K562 (cell line): ENCODE results near the gene FREM3. TPM values are rescaled to one million over a fixed set of nuclear protein-coding genes. Genes with fewer than 3 reads are reported as not detected.

Experiments used
- ATAC-seq: fragments of 200-7000 bp; cut with Tn5 transposase; 3 replicates; pipeline ENCODE4 v1.9.1; 2020; ENCODE audit warnings: moderate library complexity
- BruUV-seq: library from RNA; stranded (reverse); fragments of 400-500 nt; replicated peaks from 2 replicates; lab custom pipeline; 2021; lab: Mats Ljungman, UMichigan
- CTCF ChIA-PET: fragments of 300-600 bp; formaldehyde crosslinking; extraction: SDS; loops from one replicate; lab custom pipeline; 2021; ENCODE audit warnings: low intra/inter-chr PET ratio; lab: Yijun Ruan, JAX
- POLR2A ChIA-PET: fragments of 300-600, 350-650 bp; sonication (Branson Sonifier 250); formaldehyde crosslinking; extraction: SDS; loops from one replicate; lab custom pipeline; 2021; ENCODE audit warnings: antibody characterized with exemption, inconsistent platforms; lab: Yijun Ruan, JAX
- DNase-seq, 4 experiments: peaks; one replicate each; pipeline versions ENCODE4 v3.0.0 to v3.0.0-alpha.2; 2011 to 2018; ENCODE audit warnings: low spot score in 3 of 4, mixed read lengths in 3 of 4; ENCODE audit errors: extremely low read depth in 1 of 4
- FAIRE-seq: peaks from 2 replicates; lab custom pipeline; 2011; peaks lifted over from hg19 to GRCh38; lab: Jason Lieb, UNC
- H2AFZ ChIP-seq: 2 replicates; pipeline ENCODE4 v1.6.0; 2011; ENCODE audit warnings: low read depth, low read length, control low read depth, inconsistent platforms
- H3K27ac ChIP-seq: fragments of 200-600 bp; 3 replicates; pipeline ENCODE4 v1.8.0; 2011; ENCODE audit warnings: low read depth, mild to moderate bottlenecking, control low read depth, inconsistent platforms, low read length, moderate library complexity, mixed read lengths; ENCODE audit errors: extremely low read depth
- H3K27me3 ChIP-seq, 2 experiments: fragments of 300-600 bp in 1 of 2; 2 replicates in 1 of 2; 3 replicates in 1 of 2; pipeline versions ENCODE4 v1.6.0 to v1.8.0; 2011; ENCODE audit warnings: inconsistent platforms in 2 of 2, low read length in 2 of 2, mild to moderate bottlenecking in 1 of 2, mixed read lengths in 1 of 2, moderate library complexity in 1 of 2; ENCODE audit not compliant: control insufficient read depth in 2 of 2, insufficient read depth in 2 of 2
- H3K36me3 ChIP-seq: fragments of 300-600 bp; 3 replicates; pipeline ENCODE4 v1.8.0; 2011; ENCODE audit warnings: mild to moderate bottlenecking, low read length, inconsistent platforms; ENCODE audit not compliant: control insufficient read depth, insufficient read depth
- H3K4me1 ChIP-seq, 2 experiments: fragments of 200-600 bp in 1 of 2; replicated peaks in 1 of 2; 2 replicates in 1 of 2; 3 replicates in 1 of 2; pipeline versions ENCODE4 v1.5.1 to v1.8.0; 2011; ENCODE audit warnings: inconsistent platforms in 2 of 2, low read length in 2 of 2, mild to moderate bottlenecking in 1 of 2, mixed read lengths in 1 of 2, moderate library complexity in 1 of 2; ENCODE audit not compliant: control insufficient read depth in 2 of 2, insufficient read depth in 2 of 2
- H3K4me2 ChIP-seq: 2 replicates; pipeline ENCODE4 v1.6.1; 2011; ENCODE audit warnings: low read length, control low read depth, inconsistent platforms, mixed read lengths; ENCODE audit not compliant: insufficient read depth
- H3K4me3 ChIP-seq: fragments of 200-600 bp; sonication (generic), shearing (Covaris generic); 2 replicates; pipeline ENCODE4 v1.5.1; 2016; ENCODE audit warnings: control low read depth, inconsistent platforms
- H3K79me2 ChIP-seq: fragments of 200-600 bp; 3 replicates; pipeline ENCODE4 v1.8.0; 2011; ENCODE audit warnings: low read length, inconsistent platforms; ENCODE audit not compliant: control insufficient read depth, insufficient read depth
- H3K9ac ChIP-seq, 2 experiments: 2 replicates each; pipeline versions ENCODE4 v1.6.0 to v1.6.1; 2011; ENCODE audit warnings: low read depth in 2 of 2, low read length in 2 of 2, control low read depth in 1 of 2, inconsistent platforms in 1 of 2, mild to moderate bottlenecking in 1 of 2, mixed read lengths in 1 of 2; ENCODE audit not compliant: insufficient read depth in 1 of 2
- H3K9me1 ChIP-seq: one replicate; pipeline ENCODE4 v1.6.0; 2011; ENCODE audit warnings: inconsistent platforms, mild to moderate bottlenecking, low read length, moderate library complexity; ENCODE audit not compliant: control insufficient read depth, insufficient read depth
- H3K9me3 ChIP-seq: replicated peaks from 2 replicates; pipeline ENCODE4 v1.5.1; 2011; ENCODE audit warnings: low read depth, low read length, inconsistent platforms; ENCODE audit not compliant: control insufficient read depth, insufficient read depth
- H4K20me1 ChIP-seq: replicated peaks from 2 replicates; pipeline ENCODE4 v1.6.1; 2011; ENCODE audit warnings: low read length, inconsistent platforms, mixed read lengths; ENCODE audit not compliant: control insufficient read depth, insufficient read depth
- ARID1B ChIP-seq: fragments of 450-650 bp; IDR thresholded peaks from 2 replicates; pipeline ENCODE4 v1.6.1; 2016; ENCODE audit warnings: antibody characterized with exemption, mild to moderate bottlenecking, inconsistent platforms
- COPS2 ChIP-seq: fragments of 450-650 bp; conservative IDR thresholded peaks from 2 replicates; pipeline ENCODE4 v1.6.1; 2016; ENCODE audit warnings: mild to moderate bottlenecking, moderate library complexity
- ETV5 ChIP-seq: sonication (generic); formaldehyde crosslinking; IDR thresholded peaks from 2 replicates; pipeline ENCODE4 v1.4.0; 2020; ENCODE audit warnings: low read depth, mild to moderate bottlenecking, missing genetic modification reagents
- HSF4 ChIP-seq: fragments of 250-450 bp; sonication (Bioruptor Pico); IDR thresholded peaks from 2 replicates; pipeline ENCODE4 v2.1.2; 2022; ENCODE audit warnings: mild to moderate bottlenecking, moderate library complexity, borderline replicate concordance
- ILF3 ChIP-seq: fragments of 450-650 bp; IDR thresholded peaks from 2 replicates; pipeline ENCODE4 v1.6.1; 2018; ENCODE audit warnings: antibody characterized with exemption, mild to moderate bottlenecking, moderate library complexity, borderline replicate concordance
- MAFK ChIP-seq: IDR thresholded peaks from 2 replicates; pipeline ENCODE4 v1.6.1; 2011; ENCODE audit warnings: low read length, improper control_type of control experiment
- NR2C2 ChIP-seq, 2 experiments: fragments of 200-800 bp in 1 of 2; sonication (Bioruptor generic) in 1 of 2; sonication (generic) in 1 of 2; formaldehyde crosslinking in 1 of 2; IDR thresholded peaks; 2 replicates each; pipeline versions ENCODE4 v1.6.1 to v1.8.0; 2016 to 2022; ENCODE audit warnings: mild to moderate bottlenecking in 1 of 2, missing compliant biosample characterization in 1 of 2, missing genetic modification characterization in 1 of 2, missing genetic modification reagents in 1 of 2
- NR4A1 ChIP-seq, 2 experiments: fragments of 250-450 bp in 1 of 2; fragments of 450-650 bp in 1 of 2; sonication (Bioruptor Pico) in 1 of 2; IDR thresholded peaks; 2 replicates each; pipeline versions ENCODE4 v1.4.0 to v1.6.1; 2016 to 2020; ENCODE audit warnings: mild to moderate bottlenecking in 2 of 2, missing compliant biosample characterization in 1 of 2, missing genetic modification characterization in 1 of 2, moderate library complexity in 1 of 2
- ZNF175 ChIP-seq: fragments of 200-800 bp; sonication (Bioruptor generic); IDR thresholded peaks from 2 replicates; pipeline ENCODE4 v1.6.1; 2016; ENCODE audit warnings: low read depth, mild to moderate bottlenecking, missing genetic modification characterization, missing compliant biosample characterization
- ZNF232 ChIP-seq: sonication (generic); formaldehyde crosslinking; IDR thresholded peaks from 2 replicates; pipeline ENCODE4 v1.8.0; 2022; ENCODE audit warnings: mild to moderate bottlenecking, missing genetic modification reagents
- ZNF444 ChIP-seq: fragments of 250-450 bp; sonication (Bioruptor Pico); IDR thresholded peaks from 2 replicates; pipeline ENCODE4 v1.4.0; 2020; ENCODE audit warnings: mild to moderate bottlenecking, moderate library complexity
- in situ Hi-C: fragments of 300-500 bp; cut with MboI; formaldehyde crosslinking; loops from 4 replicates; pipeline ENCODE4 v1.15.0; 2018; ENCODE audit warnings: inconsistent platforms, mixed read lengths
- intact Hi-C: fragments of 100-400 bp; cut with micrococcal nuclease; formaldehyde crosslinking; loops from 2 replicates; pipeline ENCODE4 v1.14.2; 2022
- polyA plus RNA-seq, 8 experiments: library from polyadenylated mRNA; depleted of rRNA in 4 of 8; stranded (reverse) in 5 of 8; unstranded in 3 of 8; fragments of >200 nt; fragmentation: Nextera tagmentation in 2 of 8; fragmentation: Illumina TruSeq in 1 of 8; extraction: Ambion mirVana in 2 of 8; extraction: Trizol in 1 of 8; gene quantifications; 2 replicates each; pipeline versions ENCODE4 v1.2.1 to v1.2.3, GENCODE V29; 2011 to 2014; ENCODE audit warnings: inconsistent platforms in 1 of 8, missing spikeins in 1 of 8
- total RNA-seq, 7 experiments: library from RNA; depleted of rRNA in 6 of 7; stranded (reverse); fragments of >200 nt in 6 of 7; fragmentation: Illumina TruSeq in 2 of 7; extraction: Trizol in 2 of 7; gene quantifications; 2 replicates each; pipeline versions ENCODE4 v1.2.1 to v1.2.3, GENCODE V29; 2011 to 2021; ENCODE audit warnings: low replicate concordance in 1 of 7
- TF ChIP-seq, protein P1 (sequence below): fragments of 450-650 bp; IDR thresholded peaks from 2 replicates; pipeline ENCODE4 v1.6.1; 2016; ENCODE audit warnings: low read depth, mild to moderate bottlenecking, moderate library complexity
- TF ChIP-seq, protein P2 (sequence below): fragments of 450-650 bp; IDR thresholded peaks from 2 replicates; pipeline ENCODE4 v1.6.1; 2014; ENCODE audit warnings: low read depth, mild to moderate bottlenecking, moderate library complexity, borderline replicate concordance

FREM3 gene
- total and polyA plus RNA-seq, 9 of the 15 experiments (the other 6 are each of a cell fraction or from before 2014, with no cell fraction given): not detected

DNA sequence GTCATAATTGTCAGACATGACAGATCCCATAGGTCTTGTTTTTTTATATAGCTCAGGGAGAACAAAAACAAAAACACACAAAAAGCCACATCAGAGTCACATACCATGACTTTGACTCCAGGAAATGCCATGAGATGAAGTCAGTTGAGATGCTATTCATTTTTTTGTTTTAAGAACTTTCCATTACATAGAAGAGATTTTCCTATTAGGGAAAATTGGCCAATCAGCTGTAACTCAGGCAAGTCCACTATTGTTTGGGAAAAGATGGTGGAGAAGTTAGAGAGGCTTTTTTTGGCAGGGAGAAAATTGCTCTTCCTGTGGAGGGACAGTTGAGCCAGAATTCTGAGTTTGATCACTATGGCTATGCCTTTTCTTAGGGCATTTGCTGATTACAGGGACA lies 114.4 kb downstream of the FREM3 start:
- Histone ChIP-seq H3K9ac (no peak overlapping the region), H3K27me3 (peaks cover 0 to 8% of the 10 kb centered on the region in 2 experiments; a peak in 1 of 5 replicates), H2AFZ (no peak overlapping the region), H3K4me3 (no peak overlapping the region), H3K36me3 (no peaks in the 10 kb centered on the region), H3K4me2 (no peak overlapping the region), H3K4me1 (no peaks in the 10 kb centered on the region), H3K9me3 (0 out of 2 replicates have a peak, but pooled peaks cover 4% of the 10 kb centered on the region), H4K20me1 (no peaks in the 10 kb centered on the region), H3K9me1 (no peaks in the 10 kb centered on the region), H3K27ac (no peak overlapping the region), H3K79me2 (no peaks in the 10 kb centered on the region)
- no TSS peak for BruUV-seq
- in situ Hi-C loops: no loop called here
- no peak for FAIRE-seq
- POLR2A ChIA-PET: no interaction called here
- intact Hi-C loops: no loop called here
- TF ChIP-seq ETV5 (no peak), COPS2 (no peak), ZNF175 (no peak), ZNF444 (CRISPR knock-in tag) (no peak), NR2C2 (CRISPR knock-in tag; IDR thresholded peaks at IDR 0.05) (no peak), NR2C2 (tag; IDR thresholded peaks at IDR 0.05) (no peak), MAFK (no peak), ARID1B (no peak), NR4A1 (CRISPR knock-in tag; IDR thresholded peaks at IDR 0.05) (no peak), NR4A1 (tag; IDR thresholded peaks at IDR 0.05) (no peak), ILF3 (no peak), ZNF232 (CRISPR knock-in tag) (no peak), HSF4 (no peak)
- TF ChIP-seq, protein P1, sequence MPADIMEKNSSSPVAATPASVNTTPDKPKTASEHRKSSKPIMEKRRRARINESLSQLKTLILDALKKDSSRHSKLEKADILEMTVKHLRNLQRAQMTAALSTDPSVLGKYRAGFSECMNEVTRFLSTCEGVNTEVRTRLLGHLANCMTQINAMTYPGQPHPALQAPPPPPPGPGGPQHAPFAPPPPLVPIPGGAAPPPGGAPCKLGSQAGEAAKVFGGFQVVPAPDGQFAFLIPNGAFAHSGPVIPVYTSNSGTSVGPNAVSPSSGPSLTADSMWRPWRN: no peak
- TF ChIP-seq, protein P2, sequence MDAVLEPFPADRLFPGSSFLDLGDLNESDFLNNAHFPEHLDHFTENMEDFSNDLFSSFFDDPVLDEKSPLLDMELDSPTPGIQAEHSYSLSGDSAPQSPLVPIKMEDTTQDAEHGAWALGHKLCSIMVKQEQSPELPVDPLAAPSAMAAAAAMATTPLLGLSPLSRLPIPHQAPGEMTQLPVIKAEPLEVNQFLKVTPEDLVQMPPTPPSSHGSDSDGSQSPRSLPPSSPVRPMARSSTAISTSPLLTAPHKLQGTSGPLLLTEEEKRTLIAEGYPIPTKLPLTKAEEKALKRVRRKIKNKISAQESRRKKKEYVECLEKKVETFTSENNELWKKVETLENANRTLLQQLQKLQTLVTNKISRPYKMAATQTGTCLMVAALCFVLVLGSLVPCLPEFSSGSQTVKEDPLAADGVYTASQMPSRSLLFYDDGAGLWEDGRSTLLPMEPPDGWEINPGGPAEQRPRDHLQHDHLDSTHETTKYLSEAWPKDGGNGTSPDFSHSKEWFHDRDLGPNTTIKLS: no peak
- DNase-seq: no peak
- CTCF ChIA-PET: no interaction called here
- ATAC-seq: no peak
